B cell (primary cell): Measurements from ENCODE around the gene COL19A1.

Experiments
- CTCF ChIP-seq: fragments of 200-600 bp; IDR thresholded peaks from one replicate; pipeline ENCODE4 v1.8.0; 2022; ENCODE audit warnings: antibody characterized with exemption, mild to moderate bottlenecking
- EZH2 ChIP-seq: IDR thresholded peaks from 2 replicates; pipeline ENCODE4 v1.6.1; 2012; ENCODE audit warnings: borderline replicate concordance, low read depth, mild to moderate bottlenecking, moderate library complexity, low read length; ENCODE audit not compliant: insufficient read depth, poor library complexity, severe bottlenecking

GRCh38 chr6:69841862-69842261 is 24.5 kb upstream of the COL19A1 start:
- no peak for TF ChIP-seq CTCF
- TF ChIP-seq EZH2, result no peak
